Lower lobe of right lung (tissue), 2 donors: ENCODE results near the gene OXCT1. TPM values are rescaled to one million over a fixed set of nuclear protein-coding genes. Genes with fewer than 3 reads are reported as not detected.

ENCODE experiments used
- ATAC-seq, 2 donors: fragments of 200-7000 bp; cut with Tn5 transposase; one replicate each; pipeline ENCODE4 v1.9.1; 2020 to 2022; ENCODE audit warnings: mild to moderate bottlenecking in 2 of 2, moderate library complexity in 2 of 2
- DNase-seq: peaks from one replicate; pipeline ENCODE4 v3.0.0-alpha.2; 2020
- H3K27ac ChIP-seq: fragments of 200-600 bp; one replicate; pipeline ENCODE4 v1.8.0; 2022
- H3K27me3 ChIP-seq: fragments of 200-600 bp; one replicate; pipeline ENCODE4 v1.8.0; 2022; ENCODE audit warnings: low read depth
- H3K36me3 ChIP-seq: fragments of 200-600 bp; one replicate; pipeline ENCODE4 v1.8.0; 2022; ENCODE audit warnings: mild to moderate bottlenecking
- H3K4me1 ChIP-seq: fragments of 200-600 bp; one replicate; pipeline ENCODE4 v1.8.0; 2022
- H3K4me3 ChIP-seq: fragments of 200-600 bp; one replicate; pipeline ENCODE4 v1.8.0; 2022; ENCODE audit warnings: mild to moderate bottlenecking
- H3K9me3 ChIP-seq: fragments of 200-600 bp; one replicate; pipeline ENCODE4 v1.8.0; 2022
- CTCF ChIP-seq: fragments of 200-600 bp; IDR thresholded peaks from one replicate; pipeline ENCODE4 v1.8.0; 2022; ENCODE audit warnings: antibody characterized with exemption, mild to moderate bottlenecking
- intact Hi-C: fragments of 100-400 bp; cut with DNase I; formaldehyde crosslinking; loops from one replicate; pipeline ENCODE4 v1.11.0; 2022
- long read RNA-seq: library from polyadenylated mRNA; unstranded; transcript quantifications from one replicate; pipeline ENCODE4 v2.0.0, GENCODE V29; 2021
- total RNA-seq: library from RNA; stranded (reverse); fragmentation: NEBNext Ultra II Directional; extraction: Animal tissue kit (Norgen Biotek cat#: 25700); gene quantifications from one replicate; pipeline ENCODE4 v1.2.1, GENCODE V29; 2021
- donor health status: DM: no; HTN: yes; CAD: no; lungs with severe emphysema.

The OXCT1 gene
- 10.2 TPM for total RNA-seq
- long read RNA-seq, transcript OXCT1-201 (17 exons, 3,388 nt), result major isoform, 9 of 13 reads
- long read RNA-seq, partial matches to known transcripts, result 1 of 13 reads
- long read RNA-seq, other reads (novel, unspliced or antisense), result 2 of 13 reads

GRCh38 chr5:41869724-41870626 lies at the start of gene OXCT1:
Gene OXCT1 (minus strand): TSS chr5:41870425. CDS start chr5:41870358, 67 bp downstream.
- intact Hi-C loops, result no loop called here
- peak within 1 kb of the TSS; percentile 86 for H3K27ac ChIP-seq
- peak; percentile 94 to 95 for ATAC-seq
- no peaks in the 10 kb centered on the region for H3K36me3 ChIP-seq
- H3K4me3 ChIP-seq, result peak within 1 kb of the TSS; percentile 79
- H3K9me3 ChIP-seq, result no peaks in the 10 kb centered on the region
- no peaks in the 10 kb centered on the region for H3K27me3 ChIP-seq
- TF ChIP-seq CTCF, result no peak
- peak; percentile 91 for DNase-seq
- peaks cover 15% of the 10 kb centered on the region for H3K4me1 ChIP-seq

GRCh38 chr5:41918105-41918504 lies 47.9 kb upstream of the OXCT1 start:
- intact Hi-C loops, result no loop called here
- H3K27me3 ChIP-seq, result no peaks in the 10 kb centered on the region
- no peak overlapping the region for H3K27ac ChIP-seq
- TF ChIP-seq CTCF, result no peak
- no peaks in the 10 kb centered on the region for H3K4me1 ChIP-seq
- DNase-seq (no peak), ATAC-seq (no peak)
- peaks cover 84% of the 10 kb centered on the region for H3K36me3 ChIP-seq
- H3K9me3 ChIP-seq, result no peaks in the 10 kb centered on the region
- H3K4me3 ChIP-seq, result no peak overlapping the region

- intact Hi-C loops, result no loop called here
- no peak for DNase-seq
- no peak overlapping the region for H3K27ac ChIP-seq
Observed at GRCh38 chr5:41908374-41909079, 38.3 kb upstream of the OXCT1 start.

GRCh38 chr5:41906151-41906550 lies 35.9 kb upstream of the OXCT1 start:
- no peaks in the 10 kb centered on the region for H3K9me3 ChIP-seq
- no peaks in the 10 kb centered on the region for H3K27me3 ChIP-seq
- H3K27ac ChIP-seq, result no peak overlapping the region
- H3K4me1 ChIP-seq, result peaks cover 13% of the 10 kb centered on the region
- no peak overlapping the region for H3K4me3 ChIP-seq
- ATAC-seq, result no peak
- no peak for TF ChIP-seq CTCF
- no peak for DNase-seq
- intact Hi-C loops, result no loop called here
- H3K36me3 ChIP-seq, result peaks cover 45% of the 10 kb centered on the region

More at GRCh38 chr5:41908374-41909079, 38.3 kb upstream of the OXCT1 start:
- TF ChIP-seq CTCF, result no peak
- Histone ChIP-seq H3K4me1 (peaks cover 13% of the 10 kb centered on the region), H3K4me3 (no peak overlapping the region), H3K27me3 (no peaks in the 10 kb centered on the region), H3K36me3 (peaks cover 69% of the 10 kb centered on the region), H3K9me3 (no peaks in the 10 kb centered on the region)
- no peak for ATAC-seq

GRCh38 chr5:41903892-41904799 lies 33.9 kb upstream of the OXCT1 start, which contains the start of gene RIMOC1:
Gene RIMOC1 (plus strand): TSS chr5:41904344. CDS start chr5:41904368, 24 bp downstream.
- ATAC-seq (peak; percentile 100), DNase-seq (peak; percentile 98)
- Histone ChIP-seq H3K4me1 (peaks cover 13% of the 10 kb centered on the region), H3K36me3 (peaks cover 25% of the 10 kb centered on the region), H3K27ac (peak within 1 kb of the TSS; percentile 88), H3K9me3 (no peaks in the 10 kb centered on the region), H3K4me3 (peak within 1 kb of the TSS; percentile 80), H3K27me3 (no peaks in the 10 kb centered on the region)
- intact Hi-C loops, result no loop called here
- no peak for TF ChIP-seq CTCF
